Measurements from ENCODE around the gene MMD. TPM values are rescaled to one million over a fixed set of nuclear protein-coding genes. Genes with fewer than 3 reads are reported as not detected.
A peak's percentile ranks its signal among the peaks of the same experiment; 100 is the strongest.

MMD gene
- total and polyA plus RNA-seq, 9 of the 15 experiments (the other 6 are each of a cell fraction or from before 2014, with no cell fraction given) = 3.1 to 18.9 (median 10.7) TPM

DNA sequence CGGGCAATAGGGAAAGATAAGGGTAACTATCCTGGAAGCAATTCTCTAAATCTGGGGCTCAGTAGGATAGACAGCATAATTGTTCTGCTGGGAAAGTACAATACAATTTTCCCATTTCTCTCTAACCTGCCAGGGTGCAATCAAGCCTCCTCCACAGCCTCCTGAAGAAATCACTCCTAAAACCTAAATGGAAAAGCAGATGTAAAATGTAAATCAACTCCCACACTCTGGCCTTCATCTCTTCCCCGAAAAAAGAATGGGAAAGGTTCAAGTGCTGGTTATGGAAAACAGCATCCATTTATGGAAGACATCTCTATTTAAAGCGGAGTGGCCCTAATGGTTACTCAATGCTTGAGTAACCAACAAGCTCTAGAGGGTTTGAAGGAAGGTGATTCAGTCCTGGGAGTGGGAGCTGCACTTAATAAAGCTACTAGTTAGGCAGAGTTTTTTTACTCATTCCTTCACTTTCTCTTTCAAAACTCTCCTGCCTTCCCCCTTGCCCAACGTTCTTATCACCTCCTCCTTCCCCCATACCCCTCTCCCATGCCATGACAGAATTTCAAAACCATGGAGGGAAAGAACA, 5.1 kb downstream of the MMD start:
- 47% methylated on average over 4 of the region's 4 CpGs for WGBS (ENCODE audit: insufficient coverage, low coverage, missing lambda C conversion rate)
- no peak overlapping the region for H2AFZ ChIP-seq (ENCODE audit: low read depth, low read length)
- FAIRE-seq = no peak
- intact Hi-C loops (cut with micrococcal nuclease) = no loop called here
- H3K4me3 ChIP-seq = no peak overlapping the region
- H3K9ac ChIP-seq (ENCODE audit: insufficient read depth in 1 of 2, low read depth in 2 of 2, low read length in 2 of 2) = no peak overlapping the region
- no peak overlapping the region for H3K27ac ChIP-seq (ENCODE audit: extremely low read depth, low read depth, low read length)
- peaks cover 26% of the 10 kb centered on the region for H3K79me2 ChIP-seq (ENCODE audit: control insufficient read depth, insufficient read depth, low read length)
- DNase-seq (ENCODE audit: extremely low read depth in 1 of 4, low spot score in 3 of 4) = no peak
- peaks cover 10 to 11% of the 10 kb centered on the region in 2 experiments for H3K4me1 ChIP-seq (replicated peaks in 1 of 2; ENCODE audit: control insufficient read depth in 2 of 2, insufficient read depth in 2 of 2, low read length in 2 of 2)
- in situ Hi-C loops (cut with MboI) = no loop called here
- TF ChIP-seq BRF1 (IDR thresholded peaks at IDR 0.05; ENCODE audit: borderline replicate concordance, extremely low read depth, insufficient read length) = no peak
- TF ChIP-seq HMBOX1 (IDR thresholded peaks at IDR 0.05) = peak; percentile 38; the same call in 1 of the 2 replicates
- no peak for TF ChIP-seq ARID1B (IDR thresholded peaks at IDR 0.05)
- H4K20me1 ChIP-seq (replicated peaks; ENCODE audit: control insufficient read depth, insufficient read depth, low read length) = no peaks in the 10 kb centered on the region
- ChIA-PET CTCF (ENCODE audit: low intra/inter-chr PET ratio) (no interaction called here), POLR2A (interaction anchor here (1.1 to 1.7 kb wide), 4 partner anchors 10 to 128 kb away, joined by 3 to 10 read pairs (median 4); no protein-coding TSS in a partner anchor)
- H3K9me3 ChIP-seq (replicated peaks; ENCODE audit: control insufficient read depth, insufficient read depth, low read depth, low read length) = no peaks in the 10 kb centered on the region
- H3K27me3 ChIP-seq (ENCODE audit: control insufficient read depth in 2 of 2, insufficient read depth in 2 of 2, low read length in 2 of 2) = no peaks in the 10 kb centered on the region
- BruUV-seq (replicated peaks) = no TSS peak
- no peaks in the 10 kb centered on the region for H3K9me1 ChIP-seq (ENCODE audit: control insufficient read depth, insufficient read depth, low read length)
- H3K4me2 ChIP-seq (ENCODE audit: insufficient read depth, low read length) = no peak overlapping the region
- peaks cover 12% of the 10 kb centered on the region for H3K36me3 ChIP-seq (ENCODE audit: control insufficient read depth, insufficient read depth, low read length)
- no peak for ATAC-seq

DNA sequence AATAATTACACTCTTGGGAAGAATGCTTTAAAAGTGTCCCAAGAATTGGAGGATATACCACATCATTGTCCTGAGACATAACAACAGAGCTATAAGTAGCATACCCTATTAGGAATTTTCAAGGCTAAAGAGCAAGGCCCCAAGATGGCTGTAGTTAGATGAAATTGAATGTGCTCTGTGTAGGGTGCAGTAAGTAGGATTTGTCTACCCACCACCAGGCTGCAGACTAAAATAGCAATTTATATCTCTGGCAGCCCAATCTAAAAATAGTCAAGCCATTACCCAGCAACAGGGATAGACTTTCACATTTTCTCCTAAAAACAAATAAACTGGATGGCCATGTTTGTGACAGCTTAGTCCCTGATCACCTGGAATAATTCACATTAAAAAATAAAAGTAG, 5.6 kb downstream of the MMD start:
- in situ Hi-C loops (cut with MboI) = no loop called here
- Histone ChIP-seq H3K9me3 (replicated peaks; ENCODE audit: control insufficient read depth, insufficient read depth, low read depth, low read length) (no peaks in the 10 kb centered on the region), H3K9me1 (ENCODE audit: control insufficient read depth, insufficient read depth, low read length) (no peaks in the 10 kb centered on the region), H3K36me3 (ENCODE audit: control insufficient read depth, insufficient read depth, low read length) (peaks cover 17% of the 10 kb centered on the region), H3K79me2 (ENCODE audit: control insufficient read depth, insufficient read depth, low read length) (peaks cover 21% of the 10 kb centered on the region), H3K9ac (ENCODE audit: insufficient read depth in 1 of 2, low read depth in 2 of 2, low read length in 2 of 2) (no peak overlapping the region), H4K20me1 (replicated peaks; ENCODE audit: control insufficient read depth, insufficient read depth, low read length) (no peaks in the 10 kb centered on the region), H3K4me3 (no peak overlapping the region), H3K4me2 (ENCODE audit: insufficient read depth, low read length) (no peak overlapping the region), H3K27me3 (ENCODE audit: control insufficient read depth in 2 of 2, insufficient read depth in 2 of 2, low read length in 2 of 2) (no peaks in the 10 kb centered on the region), H2AFZ (ENCODE audit: low read depth, low read length) (no peak overlapping the region), H3K27ac (ENCODE audit: extremely low read depth, low read depth, low read length) (no peak overlapping the region), H3K4me1 (replicated peaks in 1 of 2; ENCODE audit: control insufficient read depth in 2 of 2, insufficient read depth in 2 of 2, low read length in 2 of 2) (peaks cover 4 to 11% of the 10 kb centered on the region in 2 experiments)
- no TSS peak for BruUV-seq (replicated peaks)
- ATAC-seq (no peak), DNase-seq (ENCODE audit: extremely low read depth in 1 of 4, low spot score in 3 of 4) (no peak), FAIRE-seq (no peak)
- intact Hi-C loops (cut with micrococcal nuclease) = no loop called here
- ChIA-PET POLR2A (interaction anchor here (1.2 to 1.7 kb wide), 3 partner anchors 9 to 127 kb away, joined by 3 to 10 read pairs (median 4); no protein-coding TSS in a partner anchor), CTCF (ENCODE audit: low intra/inter-chr PET ratio) (no interaction called here)
- TF ChIP-seq EZH2 (IDR thresholded peaks at IDR 0.05; ENCODE audit: borderline replicate concordance, low read depth, low read length) (no peak), PTBP1 (IDR thresholded peaks at IDR 0.05; ENCODE audit: low read depth, low read length) (no peak), HIVEP1 (CRISPR knock-in tag; IDR thresholded peaks at IDR 0.05) (no peak), CREB5 (CRISPR knock-in tag; IDR thresholded peaks at IDR 0.05) (no peak), NKRF (IDR thresholded peaks at IDR 0.05; ENCODE audit: borderline replicate concordance) (no peak)
- TF ChIP-seq, protein P1, sequence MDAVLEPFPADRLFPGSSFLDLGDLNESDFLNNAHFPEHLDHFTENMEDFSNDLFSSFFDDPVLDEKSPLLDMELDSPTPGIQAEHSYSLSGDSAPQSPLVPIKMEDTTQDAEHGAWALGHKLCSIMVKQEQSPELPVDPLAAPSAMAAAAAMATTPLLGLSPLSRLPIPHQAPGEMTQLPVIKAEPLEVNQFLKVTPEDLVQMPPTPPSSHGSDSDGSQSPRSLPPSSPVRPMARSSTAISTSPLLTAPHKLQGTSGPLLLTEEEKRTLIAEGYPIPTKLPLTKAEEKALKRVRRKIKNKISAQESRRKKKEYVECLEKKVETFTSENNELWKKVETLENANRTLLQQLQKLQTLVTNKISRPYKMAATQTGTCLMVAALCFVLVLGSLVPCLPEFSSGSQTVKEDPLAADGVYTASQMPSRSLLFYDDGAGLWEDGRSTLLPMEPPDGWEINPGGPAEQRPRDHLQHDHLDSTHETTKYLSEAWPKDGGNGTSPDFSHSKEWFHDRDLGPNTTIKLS (IDR thresholded peaks at IDR 0.05; ENCODE audit: borderline replicate concordance, low read depth) = no peak

All from K562 (cell line).